IPS DF 4.7 (cell line): ENCODE results near the gene NAA35.

Experiments
- DNase-seq: peaks from one replicate; pipeline ENCODE4 v3.0.0-alpha.2; 2013; ENCODE audit warnings: low spot score; ENCODE audit errors: extremely low read depth

Gene NAA35

GRCh38 chr9:86061972-86062739, 121.2 kb downstream of the NAA35 start:
- DNase-seq: no peak

- no peak for DNase-seq
Observed at GRCh38 chr9:86062845-86063693, 122.1 kb downstream of the NAA35 start.

- DNase-seq: no peak
Observed at GRCh38 chr9:86064220-86064619, 123.3 kb downstream of the NAA35 start.

GRCh38 chr9:86069206-86069869, 128.4 kb downstream of the NAA35 start:
- no peak for DNase-seq
